ENCODE results near the gene IRX4.

DNA sequence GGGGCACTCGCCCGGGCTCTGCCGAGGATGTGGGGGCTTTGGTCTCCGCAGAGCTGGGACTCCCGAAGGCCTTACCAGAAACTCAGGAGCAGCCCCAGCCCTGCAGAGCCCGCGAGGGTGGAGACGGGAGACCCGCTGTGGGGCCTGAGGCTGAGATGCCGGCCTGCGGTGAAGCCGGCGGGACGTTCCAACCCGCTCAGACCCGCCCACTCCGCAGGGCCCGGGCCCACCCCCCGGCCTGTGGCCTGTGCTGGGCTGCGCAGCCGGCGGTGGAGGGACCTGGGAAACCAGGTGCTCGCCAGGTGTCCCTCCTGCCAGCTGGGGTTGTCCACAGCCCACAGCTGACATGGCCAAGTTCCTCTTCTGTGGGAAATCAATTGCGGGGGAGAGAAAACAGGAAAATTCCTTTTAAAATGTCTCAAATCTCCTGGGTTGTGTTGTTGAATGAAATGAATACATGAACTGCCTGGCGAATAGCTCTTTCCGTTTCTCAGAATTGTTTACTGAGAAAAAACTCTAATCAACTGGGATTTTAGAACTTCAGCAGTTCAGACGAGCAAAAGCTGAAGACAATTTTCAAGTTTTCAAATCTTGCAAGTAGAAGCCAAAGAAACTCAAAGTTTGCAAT, 49.0 kb upstream of the IRX4 start:
- TF ChIP-seq GATA2 (IDR thresholded peaks at IDR 0.05; ENCODE audit: low read depth, low read length), result no peak
- TF ChIP-seq GATA3 (IDR thresholded peaks at IDR 0.05; ENCODE audit: low read depth, low read length), result no peak
